Smooth muscle cell (in vitro differentiated cells): ENCODE data around the gene THSD7A. TPM values are rescaled to one million over a fixed set of nuclear protein-coding genes. Genes with fewer than 3 reads are reported as not detected.

Experiments used
- DNase-seq: peaks from one replicate; lab custom pipeline; 2025; ENCODE audit not compliant: unreplicated experiment; lab: John Stamatoyannopoulos, UW
- H2AFZ ChIP-seq: fragments of 200-600 bp; sonication (generic); 2 replicates; pipeline ENCODE4 v1.6.0; 2016; ENCODE audit warnings: antibody characterized with exemption, low read depth, mild to moderate bottlenecking
- H3F3A ChIP-seq: fragments of 200-600 bp; sonication (generic); 2 replicates; pipeline ENCODE4 v1.6.0; 2017; ENCODE audit warnings: antibody characterized with exemption, low read depth
- H3K27ac ChIP-seq: fragments of 200-600 bp; sonication (generic); 2 replicates; pipeline ENCODE4 v1.5.1; 2016; ENCODE audit warnings: low read depth, mild to moderate bottlenecking
- H3K27me3 ChIP-seq: fragments of 200-600 bp; sonication (generic); 2 replicates; pipeline ENCODE4 v1.6.1; 2016; ENCODE audit warnings: low read depth, mild to moderate bottlenecking
- H3K36me3 ChIP-seq: fragments of 200-600 bp; sonication (generic); 2 replicates; pipeline ENCODE4 v1.5.1; 2016; ENCODE audit warnings: low read depth
- H3K4me1 ChIP-seq: fragments of 200-600 bp; sonication (generic); 2 replicates; pipeline ENCODE4 v1.5.1; 2016; ENCODE audit warnings: low read depth
- H3K4me2 ChIP-seq: fragments of 200-600 bp; sonication (generic); 2 replicates; pipeline ENCODE4 v1.6.0; 2016; ENCODE audit warnings: mild to moderate bottlenecking
- H3K4me3 ChIP-seq: fragments of 200-600 bp; sonication (generic); 2 replicates; pipeline ENCODE4 v1.5.1; 2016; ENCODE audit warnings: mild to moderate bottlenecking
- H3K79me2 ChIP-seq: fragments of 200-600 bp; sonication (generic); 2 replicates; pipeline ENCODE4 v1.6.0; 2016; ENCODE audit warnings: low read depth, mild to moderate bottlenecking
- H3K9ac ChIP-seq: fragments of 200-600 bp; sonication (generic); 2 replicates; pipeline ENCODE4 v1.6.0; 2016; ENCODE audit warnings: low read depth
- H3K9me3 ChIP-seq: fragments of 200-600 bp; sonication (generic); replicated peaks from 2 replicates; pipeline ENCODE4 v1.5.1; 2016; ENCODE audit warnings: low read depth
- H4K20me1 ChIP-seq: fragments of 200-600 bp; sonication (generic); 2 replicates; pipeline ENCODE4 v1.6.0; 2016; ENCODE audit warnings: low read depth
- WGBS: methylation state at CpG from one replicate; pipeline ENCODE4 v1.1.7; 2016; ENCODE audit warnings: low lambda C conversion rate; 5-methylcytosine and 5-hydroxymethylcytosine counted together
- polyA plus RNA-seq: library from polyadenylated mRNA; unstranded; fragments of >200 nt; fragmentation: Nextera tagmentation; extraction: Ambion mirVana; gene quantifications from 2 replicates; pipeline ENCODE4 v1.2.1, GENCODE V29; 2016
- total RNA-seq: library from RNA; depleted of rRNA; stranded (reverse); fragments of >200 nt; gene quantifications from 2 replicates; pipeline ENCODE4 v1.2.3, GENCODE V29; 2014
- TF ChIP-seq, protein P1 (sequence below): fragments of 200-600 bp; sonication (generic); IDR thresholded peaks from 2 replicates; pipeline ENCODE4 v1.5.1; 2017; ENCODE audit warnings: borderline replicate concordance, mild to moderate bottlenecking, antibody characterized with exemption; ENCODE audit not compliant: insufficient read depth, poor library complexity, severe bottlenecking

THSD7A gene
- total and polyA plus RNA-seq, 2 experiments from 2014 or later, result 1.7 to 2.7 TPM

DNA sequence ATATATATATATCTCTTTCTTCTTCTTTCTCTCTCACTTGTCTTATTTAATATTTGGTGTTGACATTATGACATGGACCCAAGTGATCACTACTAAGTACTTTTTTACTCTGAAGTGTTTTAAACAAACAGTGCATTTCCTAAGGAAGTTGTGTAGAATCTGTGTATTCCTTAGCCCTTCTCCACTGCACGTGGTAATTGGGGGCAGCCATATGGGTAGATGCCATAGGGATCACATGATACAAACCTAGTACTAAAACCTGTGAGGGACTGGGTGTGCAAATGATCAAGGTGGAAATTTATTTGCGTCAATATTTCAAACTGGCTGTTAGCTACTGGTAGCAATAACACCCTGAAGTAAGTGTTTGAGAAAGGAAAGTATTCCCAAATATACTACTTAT is 25.0 kb downstream of the THSD7A start:
- H3K4me2 ChIP-seq, result no peak overlapping the region
- H3K9me3 ChIP-seq, result no peaks in the 10 kb centered on the region
- TF ChIP-seq, protein P1, sequence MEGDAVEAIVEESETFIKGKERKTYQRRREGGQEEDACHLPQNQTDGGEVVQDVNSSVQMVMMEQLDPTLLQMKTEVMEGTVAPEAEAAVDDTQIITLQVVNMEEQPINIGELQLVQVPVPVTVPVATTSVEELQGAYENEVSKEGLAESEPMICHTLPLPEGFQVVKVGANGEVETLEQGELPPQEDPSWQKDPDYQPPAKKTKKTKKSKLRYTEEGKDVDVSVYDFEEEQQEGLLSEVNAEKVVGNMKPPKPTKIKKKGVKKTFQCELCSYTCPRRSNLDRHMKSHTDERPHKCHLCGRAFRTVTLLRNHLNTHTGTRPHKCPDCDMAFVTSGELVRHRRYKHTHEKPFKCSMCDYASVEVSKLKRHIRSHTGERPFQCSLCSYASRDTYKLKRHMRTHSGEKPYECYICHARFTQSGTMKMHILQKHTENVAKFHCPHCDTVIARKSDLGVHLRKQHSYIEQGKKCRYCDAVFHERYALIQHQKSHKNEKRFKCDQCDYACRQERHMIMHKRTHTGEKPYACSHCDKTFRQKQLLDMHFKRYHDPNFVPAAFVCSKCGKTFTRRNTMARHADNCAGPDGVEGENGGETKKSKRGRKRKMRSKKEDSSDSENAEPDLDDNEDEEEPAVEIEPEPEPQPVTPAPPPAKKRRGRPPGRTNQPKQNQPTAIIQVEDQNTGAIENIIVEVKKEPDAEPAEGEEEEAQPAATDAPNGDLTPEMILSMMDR, result no peak
- 86% methylated on average over 2 of the region's 2 CpGs for WGBS
- H3K9ac ChIP-seq, result no peak overlapping the region
- H3K27ac ChIP-seq, result no peak overlapping the region
- H3F3A ChIP-seq, result no peaks in the 10 kb centered on the region
- H3K79me2 ChIP-seq, result no peaks in the 10 kb centered on the region
- no peak for DNase-seq
- H3K4me3 ChIP-seq, result no peak overlapping the region
- H2AFZ ChIP-seq, result no peak overlapping the region
- H3K36me3 ChIP-seq, result no peaks in the 10 kb centered on the region
- H4K20me1 ChIP-seq, result no peaks in the 10 kb centered on the region
- no peaks in the 10 kb centered on the region for H3K4me1 ChIP-seq
- no peaks in the 10 kb centered on the region for H3K27me3 ChIP-seq

DNA sequence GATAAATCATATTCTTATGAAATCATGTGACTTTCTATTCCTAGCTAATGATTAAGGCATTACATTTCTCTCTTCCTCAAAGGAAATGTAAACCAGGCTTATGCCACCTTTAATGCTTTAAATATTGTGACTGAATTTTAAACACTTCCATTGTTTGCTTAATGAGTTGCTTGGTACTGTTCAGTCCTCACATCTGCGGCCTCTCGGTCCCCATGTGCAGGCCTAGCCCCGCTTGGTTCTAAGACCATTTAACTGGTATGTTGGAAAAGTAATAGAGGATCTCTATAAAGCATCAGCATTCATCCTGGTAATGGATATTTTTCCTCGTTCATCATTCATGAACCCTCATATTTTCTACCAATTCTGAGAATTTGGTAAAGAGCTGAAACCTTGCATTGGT is 27.4 kb downstream of the THSD7A start:
- TF ChIP-seq, protein P1, result no peak
- 94% methylated on average over 4 of the region's 4 CpGs for WGBS
- no peak overlapping the region for H2AFZ ChIP-seq
- H3K79me2 ChIP-seq, result no peaks in the 10 kb centered on the region
- H3K27me3 ChIP-seq, result no peaks in the 10 kb centered on the region
- H3K27ac ChIP-seq, result no peak overlapping the region
- no peaks in the 10 kb centered on the region for H4K20me1 ChIP-seq
- no peaks in the 10 kb centered on the region for H3K4me1 ChIP-seq
- no peaks in the 10 kb centered on the region for H3F3A ChIP-seq
- H3K4me3 ChIP-seq, result no peak overlapping the region
- H3K4me2 ChIP-seq, result no peak overlapping the region
- H3K36me3 ChIP-seq, result no peaks in the 10 kb centered on the region
- no peaks in the 10 kb centered on the region for H3K9me3 ChIP-seq
- DNase-seq, result no peak
- no peak overlapping the region for H3K9ac ChIP-seq

DNA sequence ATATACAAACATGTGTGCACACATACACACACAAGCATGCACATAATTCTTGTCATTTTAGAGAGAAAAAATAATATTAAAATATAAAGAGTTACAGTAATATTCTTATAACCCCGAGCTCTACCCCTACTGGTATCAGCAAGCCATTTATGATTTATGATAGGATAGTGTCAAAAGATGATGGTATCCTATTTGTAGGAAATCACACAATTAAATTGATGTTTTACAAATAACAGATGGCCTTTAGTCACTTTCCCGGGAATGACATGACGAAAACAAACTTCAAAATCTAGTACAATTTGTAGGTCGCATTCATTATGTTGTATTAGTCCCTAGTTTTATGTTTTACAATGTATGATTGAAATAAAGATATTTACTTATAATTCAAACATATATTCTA is 36.8 kb downstream of the THSD7A start:
- DNase-seq, result no peak
- H3F3A ChIP-seq, result no peaks in the 10 kb centered on the region
- no peaks in the 10 kb centered on the region for H3K27me3 ChIP-seq
- no peak overlapping the region for H3K4me3 ChIP-seq
- TF ChIP-seq, protein P1, result no peak
- no peak overlapping the region for H3K27ac ChIP-seq
- H2AFZ ChIP-seq, result no peak overlapping the region
- no peaks in the 10 kb centered on the region for H4K20me1 ChIP-seq
- H3K36me3 ChIP-seq, result no peaks in the 10 kb centered on the region
- H3K4me1 ChIP-seq, result no peaks in the 10 kb centered on the region
- H3K9ac ChIP-seq, result no peak overlapping the region
- no peaks in the 10 kb centered on the region for H3K79me2 ChIP-seq
- H3K9me3 ChIP-seq, result no peaks in the 10 kb centered on the region
- H3K4me2 ChIP-seq, result no peak overlapping the region
- WGBS, result 87% methylated on average over 4 of the region's 4 CpGs

- no peaks in the 10 kb centered on the region for H3F3A ChIP-seq
- no peak for DNase-seq
- no peaks in the 10 kb centered on the region for H3K36me3 ChIP-seq
- no peaks in the 10 kb centered on the region for H3K4me1 ChIP-seq
- no peaks in the 10 kb centered on the region for H3K79me2 ChIP-seq
- TF ChIP-seq, protein P1, result no peak
- H3K4me2 ChIP-seq, result no peak overlapping the region
- WGBS, result 86% methylated on average over 4 of the region's 4 CpGs
- H3K27me3 ChIP-seq, result no peaks in the 10 kb centered on the region
- no peaks in the 10 kb centered on the region for H3K9me3 ChIP-seq
- H3K4me3 ChIP-seq, result no peak overlapping the region
- H3K9ac ChIP-seq, result no peak overlapping the region
- no peak overlapping the region for H2AFZ ChIP-seq
- no peak overlapping the region for H3K27ac ChIP-seq
- no peaks in the 10 kb centered on the region for H4K20me1 ChIP-seq
Observed at GRCh38 chr7:11792166-11792565, 39.8 kb downstream of the THSD7A start.
